Activated CD4-positive, CD25-positive, alpha-beta regulatory T cell treated with anti-CD3 and anti-CD28 coated beads, Interleukin-2, amount 50 U/mL, for 16 hours (primary cell): Measurements from ENCODE around the gene MLNR.

Experiments
- DNase-seq: peaks from one replicate; pipeline ENCODE4 v3.0.0-alpha.2; 2020; ENCODE audit warnings: low read depth, low spot score

MLNR gene, protein sequence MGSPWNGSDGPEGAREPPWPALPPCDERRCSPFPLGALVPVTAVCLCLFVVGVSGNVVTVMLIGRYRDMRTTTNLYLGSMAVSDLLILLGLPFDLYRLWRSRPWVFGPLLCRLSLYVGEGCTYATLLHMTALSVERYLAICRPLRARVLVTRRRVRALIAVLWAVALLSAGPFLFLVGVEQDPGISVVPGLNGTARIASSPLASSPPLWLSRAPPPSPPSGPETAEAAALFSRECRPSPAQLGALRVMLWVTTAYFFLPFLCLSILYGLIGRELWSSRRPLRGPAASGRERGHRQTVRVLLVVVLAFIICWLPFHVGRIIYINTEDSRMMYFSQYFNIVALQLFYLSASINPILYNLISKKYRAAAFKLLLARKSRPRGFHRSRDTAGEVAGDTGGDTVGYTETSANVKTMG

DNA sequence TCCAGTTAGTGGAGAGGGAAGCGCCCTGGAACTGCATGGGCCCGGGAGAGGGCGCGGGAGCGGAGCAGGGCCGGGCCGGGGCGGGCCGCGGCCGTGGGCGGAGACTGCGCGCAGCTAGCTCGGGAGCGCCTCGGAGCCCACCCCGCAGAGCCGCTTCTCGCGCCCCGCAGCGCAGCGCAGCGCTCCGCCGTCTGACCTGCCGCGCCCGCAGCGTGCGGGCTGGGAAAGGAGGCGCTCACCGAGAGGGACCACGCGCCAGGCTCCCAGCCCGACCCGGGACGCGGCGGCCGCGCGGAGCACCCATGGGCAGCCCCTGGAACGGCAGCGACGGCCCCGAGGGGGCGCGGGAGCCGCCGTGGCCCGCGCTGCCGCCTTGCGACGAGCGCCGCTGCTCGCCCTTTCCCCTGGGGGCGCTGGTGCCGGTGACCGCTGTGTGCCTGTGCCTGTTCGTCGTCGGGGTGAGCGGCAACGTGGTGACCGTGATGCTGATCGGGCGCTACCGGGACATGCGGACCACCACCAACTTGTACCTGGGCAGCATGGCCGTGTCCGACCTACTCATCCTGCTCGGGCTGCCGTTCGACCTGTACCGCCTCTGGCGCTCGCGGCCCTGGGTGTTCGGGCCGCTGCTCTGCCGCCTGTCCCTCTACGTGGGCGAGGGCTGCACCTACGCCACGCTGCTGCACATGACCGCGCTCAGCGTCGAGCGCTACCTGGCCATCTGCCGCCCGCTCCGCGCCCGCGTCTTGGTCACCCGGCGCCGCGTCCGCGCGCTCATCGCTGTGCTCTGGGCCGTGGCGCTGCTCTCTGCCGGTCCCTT is at the start of gene MLNR:
MLNR (plus strand) TSS at position 303 of the 820 bp plus-strand sequence; CDS start at position 303, 0 bp downstream.
- DNase-seq = no peak

DNA sequence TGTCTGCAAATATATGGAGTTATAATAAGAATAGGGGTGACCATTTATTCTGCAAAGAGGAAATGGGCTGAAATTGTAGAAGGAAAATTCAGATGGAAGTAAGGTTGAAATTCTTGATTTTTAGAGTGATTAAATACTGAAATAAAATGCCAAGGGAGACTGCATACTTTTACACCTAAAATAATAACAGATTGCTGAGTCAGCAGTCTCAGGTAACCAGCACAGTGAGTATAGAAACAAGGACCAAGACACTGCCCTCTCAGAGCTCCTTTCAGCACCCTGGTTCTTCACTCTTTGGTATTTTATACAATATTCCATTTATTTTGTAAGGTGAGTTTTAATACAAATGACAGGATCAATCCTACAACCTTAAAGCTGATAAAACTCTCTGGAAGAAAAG is 48.8 kb upstream of the MLNR start:
- no peak for DNase-seq

GRCh38 chr13:49183672-49184325 is 36.3 kb upstream of the MLNR start:
- no peak for DNase-seq

GRCh38 chr13:49184621-49185020 is 35.5 kb upstream of the MLNR start:
- no peak for DNase-seq

GRCh38 chr13:49185264-49185663 is 34.9 kb upstream of the MLNR start:
- DNase-seq = no peak

GRCh38 chr13:49190901-49191300 is 29.2 kb upstream of the MLNR start:
- DNase-seq = no peak

- DNase-seq = no peak
These were observed 13.5 kb upstream of the MLNR start for GRCh38 chr13:49206641-49207040.

GRCh38 chr13:49208619-49209018 is 11.5 kb upstream of the MLNR start:
- DNase-seq = no peak

- no peak for DNase-seq
These were observed 10.0 kb upstream of the MLNR start for GRCh38 chr13:49210114-49210513.

DNA sequence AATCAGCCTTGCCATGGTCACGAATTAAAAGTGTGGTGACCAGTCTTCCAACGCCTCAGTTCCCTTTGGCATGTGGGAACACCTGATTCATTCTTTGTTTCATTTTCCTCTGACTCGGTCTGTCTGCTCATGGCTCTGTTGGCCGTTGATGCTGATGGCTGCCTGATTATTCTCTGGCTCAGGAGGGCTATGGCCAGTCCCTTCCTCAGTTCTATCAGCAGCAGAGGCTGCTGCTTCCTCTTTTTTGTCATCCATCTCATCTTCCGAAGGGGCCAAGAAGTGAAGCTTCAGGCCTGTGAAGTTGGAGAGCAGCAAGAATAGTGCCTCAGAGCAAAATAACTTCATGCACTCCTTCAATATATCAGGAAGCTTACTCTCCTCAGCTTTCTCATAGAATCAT is 9.5 kb upstream of the MLNR start:
- no peak for DNase-seq

- no peak for DNase-seq
These were observed 6.6 kb upstream of the MLNR start for GRCh38 chr13:49213539-49213938.

DNA sequence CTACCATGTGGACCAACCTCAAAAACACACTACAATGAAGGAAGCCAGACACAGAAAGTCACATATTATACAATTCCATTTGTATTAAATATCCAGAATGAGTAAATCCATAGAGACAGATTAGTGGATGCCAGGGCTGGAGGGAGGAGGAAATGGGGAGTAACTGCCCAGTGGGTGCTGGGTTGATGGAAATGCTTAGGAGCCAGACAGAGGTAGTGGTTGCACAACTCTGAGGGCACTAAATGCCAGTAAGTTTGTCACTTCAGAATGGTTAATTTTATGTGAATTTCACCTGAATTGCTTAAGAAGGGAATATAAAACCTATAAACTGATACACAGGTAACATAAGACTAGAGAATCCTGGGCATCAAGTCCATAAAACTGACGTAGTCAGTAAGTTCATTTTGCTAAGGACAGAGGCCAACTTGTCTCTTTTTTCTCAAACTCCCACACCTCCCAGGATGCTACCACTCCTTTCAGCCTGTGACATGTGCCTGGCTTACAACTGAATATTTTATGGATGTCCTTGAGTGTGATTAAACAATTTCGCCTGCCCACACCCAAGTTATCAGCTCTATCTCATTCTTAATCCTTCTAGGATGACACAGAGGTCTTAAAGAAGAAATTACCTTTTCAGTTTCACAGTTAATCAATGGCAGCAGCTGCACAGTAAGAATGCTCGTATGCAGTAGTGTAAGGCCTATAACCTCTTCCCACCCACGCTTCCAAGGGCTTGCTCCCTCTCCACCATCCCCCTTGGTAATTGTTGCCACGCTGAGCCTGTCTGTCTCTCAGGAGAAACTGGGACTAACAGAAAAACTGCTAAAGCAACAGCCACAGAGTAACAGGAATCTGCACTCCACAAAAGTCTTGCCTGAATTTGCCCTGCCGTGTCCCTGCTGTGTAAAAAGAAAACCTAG is 5.9 kb upstream of the MLNR start:
- no peak for DNase-seq

DNA sequence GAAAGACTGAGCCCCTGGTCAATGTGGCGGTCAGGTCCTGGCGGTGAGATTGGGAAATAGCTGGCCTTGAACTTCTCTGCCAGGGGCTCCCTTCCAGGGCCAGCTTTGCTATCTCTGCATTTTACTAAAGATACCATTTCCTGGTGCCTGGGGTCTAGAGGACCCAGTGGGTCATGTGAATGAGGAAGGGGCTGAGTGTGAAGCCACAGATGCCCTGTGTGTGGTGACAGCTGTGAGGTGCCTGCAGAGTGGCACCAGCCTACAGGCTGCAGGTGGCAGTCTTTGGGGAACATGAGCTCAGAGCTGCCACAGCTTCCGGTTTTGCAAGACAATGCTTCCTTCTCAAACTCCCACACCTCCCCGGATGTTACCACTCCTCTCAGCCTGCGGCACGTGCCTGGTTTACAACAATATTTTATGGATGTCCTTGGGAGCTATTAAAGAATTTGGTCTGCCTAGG is 5.2 kb upstream of the MLNR start:
- no peak for DNase-seq

DNA sequence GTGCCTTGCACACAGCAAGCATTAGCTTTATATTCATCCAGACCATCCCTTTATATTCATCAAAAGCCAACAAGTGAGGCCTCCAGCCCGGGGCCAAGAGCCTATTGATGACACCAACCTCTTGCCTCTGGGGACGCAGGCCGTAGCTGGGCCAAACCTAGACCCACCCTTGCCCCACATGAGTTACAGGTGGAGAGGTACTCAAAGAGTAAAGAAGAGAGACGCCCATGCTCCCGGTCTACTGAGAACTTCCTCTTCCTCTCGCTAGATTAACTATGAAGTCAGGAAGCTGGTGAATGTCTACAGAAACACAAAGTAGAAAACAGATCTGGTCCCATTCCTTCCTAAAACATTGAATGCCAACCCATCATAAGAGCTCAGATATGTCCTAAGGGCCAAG is 3.8 kb upstream of the MLNR start:
- DNase-seq = no peak

DNA sequence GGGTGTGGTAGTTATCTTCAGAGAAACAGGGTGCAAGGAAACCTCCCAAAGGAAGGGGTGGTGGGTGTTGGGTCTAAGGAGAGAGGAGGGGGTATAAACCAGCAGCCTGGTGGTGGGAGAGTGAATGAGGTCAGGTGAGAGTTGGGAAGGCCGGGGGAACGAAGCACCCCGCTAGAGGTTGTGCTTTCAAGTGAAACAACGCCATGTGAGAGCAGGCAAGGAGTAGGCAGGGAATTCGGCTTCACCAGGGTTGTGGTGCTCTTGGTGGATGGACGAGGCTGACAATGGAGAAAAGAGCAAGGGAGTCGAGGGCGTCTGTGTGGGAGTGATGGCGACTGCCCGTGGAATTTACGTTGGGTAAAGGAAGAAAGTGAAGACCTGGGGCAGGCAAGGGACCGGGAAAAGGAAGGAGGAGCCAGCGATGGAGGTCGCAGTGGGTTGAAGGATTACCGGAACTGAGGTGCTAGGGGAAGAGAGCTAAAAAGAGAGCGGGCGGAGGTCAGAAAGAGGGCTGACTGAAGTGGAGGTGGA is 2.1 kb upstream of the MLNR start:
- no peak for DNase-seq

DNA sequence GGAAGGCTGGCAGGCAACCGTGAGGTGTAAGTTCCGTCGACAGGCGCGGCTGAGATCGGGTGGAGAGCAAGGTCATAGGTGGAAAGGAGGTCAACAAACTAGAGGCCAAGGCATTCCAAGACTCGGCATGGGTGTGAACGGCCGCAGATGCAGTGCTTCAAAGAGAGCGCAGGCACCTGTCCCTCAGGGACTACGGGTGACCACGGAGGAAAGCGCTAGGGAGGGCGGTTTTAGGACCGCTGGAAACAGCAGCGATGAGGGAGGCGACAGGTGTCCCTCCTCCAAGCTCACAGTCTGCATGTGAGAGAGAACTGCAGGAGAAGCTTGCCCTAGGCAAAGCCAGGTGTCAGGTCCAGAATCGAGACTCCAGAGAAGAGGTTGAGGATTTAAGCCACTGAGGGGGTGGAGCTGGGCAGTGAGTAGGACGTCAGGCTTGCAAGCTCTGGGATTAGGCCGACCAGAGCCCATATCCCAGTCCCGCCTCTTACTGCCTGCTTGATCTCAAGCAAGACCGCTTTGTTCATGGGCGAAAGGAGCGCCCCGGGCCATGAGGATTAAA is 1.6 kb upstream of the MLNR start:
- no peak for DNase-seq

DNA sequence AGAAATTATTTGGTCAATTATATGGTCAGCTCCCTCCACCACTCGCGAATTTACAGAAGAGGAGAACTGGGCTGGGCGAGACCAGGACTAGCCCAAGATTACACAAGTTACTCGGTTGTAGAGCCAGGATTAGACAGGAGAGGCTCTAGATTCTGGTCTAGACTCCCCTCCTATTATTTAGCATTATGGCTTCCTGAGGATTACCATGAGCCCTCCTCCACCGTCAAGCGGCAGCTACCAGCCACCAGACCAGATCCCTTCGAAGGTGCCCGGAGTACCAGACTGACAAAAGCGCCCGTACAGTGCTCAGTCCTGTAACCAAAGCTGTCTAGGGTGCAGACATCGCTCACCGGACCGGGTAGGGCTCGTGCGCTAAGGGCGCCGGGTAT is 497 bp upstream of the MLNR start:
- DNase-seq = no peak

DNA sequence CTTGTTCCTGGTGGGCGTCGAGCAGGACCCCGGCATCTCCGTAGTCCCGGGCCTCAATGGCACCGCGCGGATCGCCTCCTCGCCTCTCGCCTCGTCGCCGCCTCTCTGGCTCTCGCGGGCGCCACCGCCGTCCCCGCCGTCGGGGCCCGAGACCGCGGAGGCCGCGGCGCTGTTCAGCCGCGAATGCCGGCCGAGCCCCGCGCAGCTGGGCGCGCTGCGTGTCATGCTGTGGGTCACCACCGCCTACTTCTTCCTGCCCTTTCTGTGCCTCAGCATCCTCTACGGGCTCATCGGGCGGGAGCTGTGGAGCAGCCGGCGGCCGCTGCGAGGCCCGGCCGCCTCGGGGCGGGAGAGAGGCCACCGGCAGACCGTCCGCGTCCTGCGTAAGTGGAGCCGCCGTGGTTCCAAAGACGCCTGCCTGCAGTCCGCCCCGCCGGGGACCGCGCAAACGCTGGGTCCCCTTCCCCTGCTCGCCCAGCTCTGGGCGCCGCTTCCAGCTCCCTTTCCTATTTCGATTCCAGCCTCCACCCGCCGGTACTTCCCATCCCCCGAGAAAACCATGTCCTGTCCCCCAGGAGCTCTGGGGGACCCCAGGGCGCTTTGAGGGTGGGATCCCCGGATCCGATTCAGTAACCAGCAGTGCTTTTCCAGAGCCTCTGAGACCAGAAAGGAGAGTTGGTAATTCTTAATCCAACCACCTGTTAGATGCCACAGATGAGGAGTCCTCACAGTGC is 885 bp downstream of the MLNR start:
- no peak for DNase-seq

DNA sequence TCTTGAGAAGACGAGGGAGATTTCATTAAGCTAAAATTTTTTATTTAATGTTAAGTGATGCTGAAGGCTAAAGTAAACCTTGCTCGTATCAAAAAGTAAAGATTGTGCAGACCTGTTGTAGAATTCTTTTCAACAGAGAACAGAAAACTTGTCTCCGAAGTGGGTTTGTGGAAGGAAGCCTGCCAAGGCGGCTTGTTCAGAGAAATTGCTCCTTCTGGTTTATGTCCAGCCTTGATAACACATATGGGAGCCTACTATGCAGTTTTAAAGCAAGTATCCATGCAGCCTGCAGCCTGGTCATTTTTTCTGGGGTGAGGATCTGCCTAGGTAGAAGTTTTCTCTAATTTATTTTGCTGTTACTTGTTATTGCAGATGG is 1.4 kb downstream of the MLNR start:
- DNase-seq = no peak
